HepG2 (cell line): Measurements from ENCODE around the gene DUSP23. TPM values are rescaled to one million over a fixed set of nuclear protein-coding genes. Genes with fewer than 3 reads are reported as not detected.

ENCODE experiments used
- ATAD3A ChIP-seq: sonication (generic); formaldehyde crosslinking; IDR thresholded peaks from 2 replicates; pipeline ENCODE4 v1.4.0; 2020; ENCODE audit warnings: missing genetic modification reagents
- CREB1 ChIP-seq, 2 experiments: fragments of 450-650 bp in 1 of 2; IDR thresholded peaks; 2 replicates each; pipeline ENCODE4 v1.6.1; 2016 to 2017; ENCODE audit warnings: control low read depth in 1 of 2, mild to moderate bottlenecking in 1 of 2, missing compliant biosample characterization in 1 of 2, missing genetic modification characterization in 1 of 2
- EP300 ChIP-seq, 3 experiments: sonication (generic) in 1 of 3; formaldehyde crosslinking in 1 of 3; IDR thresholded peaks; 2 replicates each; pipeline versions ENCODE4 v1.5.1 to v1.6.1; 2011 to 2020; ENCODE audit warnings: low read depth in 2 of 3, low read length in 2 of 3, borderline replicate concordance in 1 of 3, improper control_type of control experiment in 1 of 3, mild to moderate bottlenecking in 1 of 3, missing genetic modification reagents in 1 of 3, moderate library complexity in 1 of 3
- KLF13 ChIP-seq: sonication (generic); formaldehyde crosslinking; IDR thresholded peaks from 2 replicates; pipeline ENCODE4 v1.4.0; 2020; ENCODE audit warnings: mild to moderate bottlenecking, missing genetic modification reagents
- MIER2 ChIP-seq: IDR thresholded peaks from 2 replicates; pipeline ENCODE4 v1.6.1; 2016; ENCODE audit warnings: missing biosample characterization, missing genetic modification reagents
- PAF1 ChIP-seq: IDR thresholded peaks from 2 replicates; pipeline ENCODE4 v1.6.1; 2016; ENCODE audit warnings: missing genetic modification reagents, missing compliant biosample characterization
- PRDM10 ChIP-seq: sonication (generic); formaldehyde crosslinking; IDR thresholded peaks from 2 replicates; pipeline ENCODE4 v1.4.0; 2020; ENCODE audit warnings: low read depth, missing genetic modification reagents
- REPIN1 ChIP-seq: sonication (generic); formaldehyde crosslinking; IDR thresholded peaks from 2 replicates; pipeline ENCODE4 v1.8.0; 2022; ENCODE audit warnings: missing genetic modification reagents, low read depth, mild to moderate bottlenecking, borderline replicate concordance
- REXO4 ChIP-seq: sonication (generic); formaldehyde crosslinking; IDR thresholded peaks from 2 replicates; pipeline ENCODE4 v1.8.0; 2022; ENCODE audit warnings: missing genetic modification reagents, mild to moderate bottlenecking, borderline replicate concordance
- RNF219 ChIP-seq: sonication (generic); formaldehyde crosslinking; IDR thresholded peaks from 2 replicates; pipeline ENCODE4 v1.5.0; 2020; ENCODE audit warnings: mild to moderate bottlenecking, missing genetic modification reagents
- SAP130 ChIP-seq: IDR thresholded peaks from 2 replicates; pipeline ENCODE4 v1.6.1; 2016; ENCODE audit warnings: low read depth
- TARDBP ChIP-seq: sonication (generic); formaldehyde crosslinking; IDR thresholded peaks from 2 replicates; pipeline ENCODE4 v1.8.0; 2022; ENCODE audit warnings: mild to moderate bottlenecking, missing genetic modification reagents
- YEATS4 ChIP-seq: sonication (generic); formaldehyde crosslinking; IDR thresholded peaks from 2 replicates; pipeline ENCODE4 v1.4.0; 2020; ENCODE audit warnings: missing genetic modification reagents, borderline replicate concordance
- ZBTB14 ChIP-seq: sonication (generic); formaldehyde crosslinking; IDR thresholded peaks from 2 replicates; pipeline ENCODE4 v1.4.0; 2020; ENCODE audit warnings: missing genetic modification reagents
- ZBTB21 ChIP-seq: sonication (generic); formaldehyde crosslinking; IDR thresholded peaks from 2 replicates; pipeline ENCODE4 v1.4.0; 2020; ENCODE audit warnings: missing genetic modification reagents
- ZNF326 ChIP-seq: sonication (generic); formaldehyde crosslinking; IDR thresholded peaks from 2 replicates; pipeline ENCODE4 v1.4.0; 2020; ENCODE audit warnings: missing genetic modification reagents, borderline replicate concordance
- ZNF501 ChIP-seq: sonication (generic); formaldehyde crosslinking; IDR thresholded peaks from 2 replicates; pipeline ENCODE4 v1.5.1; 2020; ENCODE audit warnings: mild to moderate bottlenecking, moderate library complexity, missing genetic modification reagents
- ZNF549 ChIP-seq: sonication (generic); formaldehyde crosslinking; IDR thresholded peaks from 2 replicates; pipeline ENCODE4 v1.5.0; 2020; ENCODE audit warnings: missing genetic modification reagents
- polyA plus RNA-seq, 8 experiments: library from polyadenylated mRNA; depleted of rRNA in 3 of 8; stranded (reverse) in 7 of 8; unstranded in 1 of 8; fragments of >200 nt; fragmentation: Illumina TruSeq in 4 of 8; extraction: Trizol in 4 of 8; gene quantifications; 2 replicates each; pipeline versions ENCODE4 v1.2.1 to v1.2.3, GENCODE V29; 2011 to 2016; ENCODE audit warnings: low read depth in 4 of 8, missing spikeins in 1 of 8, mixed read lengths in 1 of 8; ENCODE audit not compliant: insufficient read depth in 1 of 8
- total RNA-seq, 5 experiments: library from RNA; depleted of rRNA; stranded (reverse); fragments of >200 nt; fragmentation: Illumina TruSeq; extraction: Trizol; gene quantifications; 2 replicates each; pipeline ENCODE4 v1.2.3, GENCODE V29; 2016; ENCODE audit warnings: low read depth in 1 of 5

DUSP23 gene
- total and polyA plus RNA-seq, 2 of the 13 experiments (the other 11 are each of a cell fraction or from before 2014, with no cell fraction given): not detected

DNA sequence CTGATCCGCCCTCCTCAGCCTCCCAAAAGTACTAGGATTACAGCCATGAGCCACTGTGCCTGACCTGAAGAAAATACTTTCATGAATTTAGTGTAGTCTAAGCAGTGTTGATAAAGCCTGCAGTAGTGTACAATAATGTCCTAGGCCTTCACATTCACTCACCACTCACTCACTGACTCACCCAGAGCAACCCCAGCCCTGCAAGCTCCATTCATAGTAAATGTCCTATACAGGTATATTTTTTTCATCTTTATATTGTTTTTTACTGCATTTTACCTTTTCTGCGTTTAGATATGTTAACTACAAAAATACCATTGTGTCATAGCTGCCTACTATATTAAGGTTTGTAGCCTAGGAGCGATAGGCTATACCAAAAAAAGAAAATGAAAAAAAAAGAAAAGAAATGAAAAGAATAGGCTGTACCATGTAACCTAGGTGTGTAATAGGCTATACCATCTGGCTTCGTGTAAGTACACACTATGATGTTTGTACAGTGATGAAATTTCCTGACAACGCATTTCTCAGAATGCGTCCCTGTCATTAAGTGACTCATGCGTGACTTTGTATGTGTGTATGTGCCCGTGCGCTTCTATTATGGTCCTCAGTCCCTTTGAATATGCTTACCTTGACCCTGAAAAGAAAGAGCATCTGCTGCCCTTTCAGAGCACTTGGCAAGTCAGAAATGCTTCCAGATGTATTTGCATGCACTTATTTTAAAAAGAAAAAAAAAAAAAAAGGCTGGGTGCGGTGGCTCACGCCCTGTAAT, 36.7 kb downstream of the DUSP23 start (continued):
- no peak for TF ChIP-seq REXO4
- no peak for TF ChIP-seq RNF219 (CRISPR knock-in tag)
- peak; percentile 98 for TF ChIP-seq PRDM10 (CRISPR knock-in tag)
- no peak for TF ChIP-seq MIER2 (CRISPR knock-in tag)
- no peak for TF ChIP-seq REPIN1
- peak; percentile 17; the same call in 1 of the 2 replicates for TF ChIP-seq SAP130
- TF ChIP-seq ZBTB21 (CRISPR knock-in tag): peak; percentile 51; the same call in 1 of the 2 replicates
- no peak for TF ChIP-seq TARDBP (CRISPR knock-in tag)
- TF ChIP-seq EP300 (IDR thresholded peaks at IDR 0.05; ENCODE audit: low read depth in 2 of 2, low read length in 2 of 2): peak in 1 of 2 experiments; percentile 19; a peak in 1 of 4 replicates
- no peak for TF ChIP-seq EP300 (CRISPR knock-in tag; IDR thresholded peaks at IDR 0.05; ENCODE audit: borderline replicate concordance)
- TF ChIP-seq ZBTB14 (CRISPR knock-in tag): no peak
- TF ChIP-seq PAF1: no peak
- TF ChIP-seq ZNF501 (CRISPR knock-in tag): no peak
- no peak for TF ChIP-seq ATAD3A
- peak; percentile 60 for TF ChIP-seq CREB1 (IDR thresholded peaks at IDR 0.05)
- TF ChIP-seq CREB1 (CRISPR knock-in tag; IDR thresholded peaks at IDR 0.05): 0 out of 2 replicates have a peak, but pooled peaks have one; percentile 17
- no peak for TF ChIP-seq ZNF549
- no peak for TF ChIP-seq YEATS4 (CRISPR knock-in tag)
- no peak for TF ChIP-seq ZNF326
- TF ChIP-seq KLF13: no peak
- TF ChIP-seq, all 625 proteins: peak for 21
